ENCODE measurements around the gene FHOD1. TPM values are rescaled to one million over a fixed set of nuclear protein-coding genes. Genes with fewer than 3 reads are reported as not detected.

The FHOD1 gene
- total RNA-seq, 2 experiments from 2014 or later, result 102 to 105 TPM

- Mint-ChIP-seq H3K27me3 (peaks cover 12% of the 10 kb centered on the region), H3K36me3 (ENCODE audit: low read depth) (no peaks in the 10 kb centered on the region), H3K27ac (no peak overlapping the region), H3K9me3 (no peaks in the 10 kb centered on the region), H3K4me1 (ENCODE audit: low read depth) (peaks cover 10% of the 10 kb centered on the region), H3K4me3 (no peak overlapping the region)
- DNase-seq, result no peak
- CTCF ChIA-PET, result interaction anchor here (0.6 to 7.1 kb wide), 29 partner anchors 8 to 245 kb away, joined by 3 to 71 read pairs (median 5); partner anchors contain the start of genes CES3, FBXL8, FHOD1 and NOL3
- intact Hi-C loops (cut with micrococcal nuclease), result loop anchor here (10.0 kb wide), 1 partner anchor 211 kb away; no protein-coding TSS in a partner anchor
- no peak for ATAC-seq
- TF ChIP-seq, protein P1, sequence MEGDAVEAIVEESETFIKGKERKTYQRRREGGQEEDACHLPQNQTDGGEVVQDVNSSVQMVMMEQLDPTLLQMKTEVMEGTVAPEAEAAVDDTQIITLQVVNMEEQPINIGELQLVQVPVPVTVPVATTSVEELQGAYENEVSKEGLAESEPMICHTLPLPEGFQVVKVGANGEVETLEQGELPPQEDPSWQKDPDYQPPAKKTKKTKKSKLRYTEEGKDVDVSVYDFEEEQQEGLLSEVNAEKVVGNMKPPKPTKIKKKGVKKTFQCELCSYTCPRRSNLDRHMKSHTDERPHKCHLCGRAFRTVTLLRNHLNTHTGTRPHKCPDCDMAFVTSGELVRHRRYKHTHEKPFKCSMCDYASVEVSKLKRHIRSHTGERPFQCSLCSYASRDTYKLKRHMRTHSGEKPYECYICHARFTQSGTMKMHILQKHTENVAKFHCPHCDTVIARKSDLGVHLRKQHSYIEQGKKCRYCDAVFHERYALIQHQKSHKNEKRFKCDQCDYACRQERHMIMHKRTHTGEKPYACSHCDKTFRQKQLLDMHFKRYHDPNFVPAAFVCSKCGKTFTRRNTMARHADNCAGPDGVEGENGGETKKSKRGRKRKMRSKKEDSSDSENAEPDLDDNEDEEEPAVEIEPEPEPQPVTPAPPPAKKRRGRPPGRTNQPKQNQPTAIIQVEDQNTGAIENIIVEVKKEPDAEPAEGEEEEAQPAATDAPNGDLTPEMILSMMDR (IDR thresholded peaks at IDR 0.05), result no peak
- POLR2A ChIA-PET, result interaction anchor here (1.1 to 1.5 kb wide), 6 partner anchors 10 to 221 kb away, joined by 3 to 8 read pairs (median 5); partner anchors contain the start of genes FBXL8, PHAF1, TMEM208 and TRADD
These were observed 61.6 kb downstream of the FHOD1 start for GRCh38 chr16:67185651-67186134.

DNA sequence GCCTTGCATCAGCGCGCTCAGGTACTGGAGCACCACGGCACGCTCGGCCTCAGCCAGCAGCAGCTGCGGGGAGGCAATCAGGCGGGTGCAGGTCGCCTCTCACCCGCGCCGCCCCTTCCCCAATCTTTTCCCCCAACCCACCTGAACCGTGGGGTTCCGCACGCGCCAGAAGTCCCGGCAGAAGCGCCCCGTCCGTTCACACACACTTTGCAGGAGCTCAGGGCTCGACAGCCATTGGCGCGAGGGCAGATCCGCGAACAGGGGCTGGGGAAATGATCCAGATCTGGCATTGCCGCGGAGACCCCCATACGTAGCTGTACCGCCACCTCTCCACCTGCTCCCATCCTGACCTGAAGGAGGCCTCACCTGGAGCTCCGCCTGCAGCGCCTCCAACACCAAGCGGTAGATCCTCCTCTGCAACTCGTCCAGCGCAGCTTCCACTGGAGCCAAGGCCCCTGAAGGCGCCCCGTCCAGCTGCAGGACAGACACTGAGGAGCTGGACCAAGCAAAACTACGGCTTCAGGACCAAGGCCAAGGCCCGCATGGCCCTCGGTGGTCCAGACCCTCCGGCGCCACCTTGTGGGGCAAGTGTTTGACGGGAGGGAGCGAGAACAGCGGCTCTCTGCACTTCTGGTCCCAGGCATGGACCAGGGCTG, 62.2 kb downstream of the FHOD1 start:
- DNase-seq (peak; percentile 93), ATAC-seq (peak; percentile 24)
- Mint-ChIP-seq H3K4me3 (peak overlapping the region; percentile 66), H3K27me3 (peaks cover 12% of the 10 kb centered on the region), H3K27ac (no peak overlapping the region), H3K9me3 (no peaks in the 10 kb centered on the region), H3K4me1 (ENCODE audit: low read depth) (peaks cover 10% of the 10 kb centered on the region), H3K36me3 (ENCODE audit: low read depth) (no peaks in the 10 kb centered on the region)
- TF ChIP-seq, protein P1 (IDR thresholded peaks at IDR 0.05), result peak; percentile 86
- POLR2A ChIA-PET, result interaction anchor here (0.6 to 1.5 kb wide), 8 partner anchors 10 to 220 kb away, joined by 3 to 8 read pairs (median 4); partner anchors contain the start of genes FBXL8, PHAF1, TMEM208 and TRADD
- CTCF ChIA-PET, result interaction anchor here (0.6 to 7.1 kb wide), 33 partner anchors 9 to 245 kb away, joined by 3 to 71 read pairs (median 4); partner anchors contain the start of genes CES3, FBXL8, FHOD1 and NOL3
- intact Hi-C loops (cut with micrococcal nuclease), result loop anchor here (10.0 kb wide), 1 partner anchor 210 kb away; no protein-coding TSS in a partner anchor

DNA sequence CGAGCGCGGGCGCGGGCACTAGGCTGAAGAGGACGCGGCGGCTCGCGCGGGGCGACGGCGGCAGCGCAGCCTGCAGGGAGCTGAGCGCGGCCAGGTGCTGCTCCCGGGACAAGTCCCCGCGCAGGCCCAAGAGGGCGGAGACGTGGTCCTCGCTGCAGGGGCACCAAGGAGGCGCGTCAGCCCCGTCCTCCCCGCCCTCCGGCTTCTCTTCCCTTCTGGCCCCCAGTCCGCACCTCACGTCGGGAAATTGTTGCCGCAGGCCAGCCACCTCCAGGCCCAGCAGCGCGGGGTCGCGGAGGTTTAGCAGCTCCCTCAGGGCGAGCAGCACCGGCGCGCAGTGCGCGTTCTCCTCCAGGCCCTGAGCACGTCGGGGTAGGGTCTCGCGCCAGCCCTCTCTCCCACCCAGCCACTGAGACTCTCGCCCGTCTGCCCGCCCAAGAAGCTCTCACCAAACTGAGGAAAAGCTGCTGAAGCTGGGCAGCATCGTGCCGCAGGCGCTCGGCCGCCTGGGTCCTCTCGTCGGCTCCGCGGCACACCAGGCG, 62.8 kb downstream of the FHOD1 start:
- no peak for ATAC-seq
- TF ChIP-seq, protein P1 (IDR thresholded peaks at IDR 0.05), result no peak
- Mint-ChIP-seq H3K27me3 (peaks cover 13% of the 10 kb centered on the region), H3K9me3 (no peaks in the 10 kb centered on the region), H3K4me1 (ENCODE audit: low read depth) (peaks cover 10% of the 10 kb centered on the region), H3K36me3 (ENCODE audit: low read depth) (no peaks in the 10 kb centered on the region), H3K27ac (no peak overlapping the region), H3K4me3 (peak overlapping the region; percentile 66)
- no peak for DNase-seq
- POLR2A ChIA-PET, result interaction anchor here (0.6 to 2.0 kb wide), 9 partner anchors 9 to 220 kb away, joined by 3 to 13 read pairs (median 4); partner anchors contain the start of genes FBXL8, PHAF1, TMEM208 and TRADD
- CTCF ChIA-PET, result interaction anchor here (0.8 to 7.1 kb wide), 32 partner anchors 9 to 244 kb away, joined by 3 to 71 read pairs (median 4); partner anchors contain the start of genes CES3, FBXL8, FHOD1 and NOL3
- intact Hi-C loops (cut with micrococcal nuclease), result loop anchor here (10.0 kb wide), 1 partner anchor 210 kb away; no protein-coding TSS in a partner anchor

DNA sequence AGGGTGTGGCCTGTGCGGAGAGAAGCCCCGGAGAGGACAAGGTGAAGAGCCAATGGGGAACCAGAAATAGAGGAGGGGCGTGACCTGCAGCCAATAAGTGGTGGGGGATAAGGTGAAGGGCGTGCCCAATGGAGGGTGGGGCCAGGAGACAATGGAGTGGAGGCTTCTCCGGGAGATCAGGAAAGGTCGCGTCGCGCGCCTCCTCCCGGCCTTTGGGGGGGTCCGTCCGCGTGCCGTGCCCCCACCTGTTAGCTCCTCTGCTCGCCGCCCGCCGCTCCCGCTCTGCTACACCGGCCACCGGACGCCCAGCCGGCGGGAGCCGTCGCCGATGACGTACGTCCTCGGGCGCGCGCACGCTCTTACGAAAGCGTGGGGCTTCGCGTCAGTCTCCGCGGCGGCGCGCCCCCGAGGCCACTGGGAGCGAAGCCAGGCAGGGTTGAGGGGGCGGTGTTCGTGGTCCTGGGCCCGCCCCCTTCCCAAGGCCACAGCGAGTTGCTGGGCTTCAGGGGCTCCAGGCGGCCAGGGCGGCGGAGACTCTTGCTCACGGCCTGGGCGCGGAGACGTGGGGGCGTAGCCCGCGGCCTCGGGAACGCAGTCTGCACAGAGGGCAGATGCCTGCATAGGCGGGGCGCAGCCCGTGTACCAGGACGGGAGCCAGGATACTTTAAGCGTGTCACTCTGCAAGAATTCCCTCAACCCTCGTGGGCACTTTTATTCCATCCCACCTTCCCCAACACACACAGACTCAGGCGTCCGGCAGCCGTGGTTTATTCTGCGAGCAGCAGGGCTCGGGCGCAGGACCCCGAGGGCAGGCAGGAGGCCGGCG, 63.4 kb downstream of the FHOD1 start, which contains the start of gene MATCAP1:
Gene MATCAP1 (minus strand): TSS at position 337 of the 826 bp plus-strand sequence. CDS start 3,353 bp downstream, outside the sequence.
- POLR2A ChIA-PET, result interaction anchor here (1.0 to 2.0 kb wide), 3 partner anchors 9 to 74 kb away, joined by 3 to 13 read pairs (median 4); partner anchors contain the start of gene PHAF1
- Mint-ChIP-seq H3K36me3 (ENCODE audit: low read depth) (peaks cover 3% of the 10 kb centered on the region), H3K4me3 (peak within 1 kb of the TSS; percentile 66), H3K9me3 (no peaks in the 10 kb centered on the region), H3K4me1 (ENCODE audit: low read depth) (peaks cover 16% of the 10 kb centered on the region), H3K27ac (no peak within 1 kb of the TSS), H3K27me3 (peaks cover 20% of the 10 kb centered on the region)
- peak; percentile 97 for ATAC-seq
- intact Hi-C loops (cut with micrococcal nuclease), result loop anchor here (10.0 kb wide), 1 partner anchor 209 kb away; no protein-coding TSS in a partner anchor
- peak; percentile 97 for DNase-seq
- TF ChIP-seq, protein P1 (IDR thresholded peaks at IDR 0.05), result no peak
- CTCF ChIA-PET, result interaction anchor here (0.9 to 7.1 kb wide), 14 partner anchors 9 to 231 kb away, joined by 3 to 71 read pairs (median 11); partner anchors contain the start of genes FBXL8, NOL3, TMEM208 and TRADD

Measured in activated CD8-positive, alpha-beta T cell treated with anti-CD3 and anti-CD28 coated beads for 36 hours (primary cell).